ENCODE results near the gene CTNNA2.

- TF ChIP-seq CEBPB (IDR thresholded peaks at IDR 0.05; ENCODE audit: low read depth, low read length) (no peak), ZNF274 (IDR thresholded peaks at IDR 0.05; ENCODE audit: borderline replicate concordance, extremely low read depth, low read length) (no peak), RAD21 (IDR thresholded peaks at IDR 0.05 in 1 of 2, conservative IDR thresholded peaks at IDR 0.05 in 1 of 2; ENCODE audit: low read depth in 2 of 2, low read length in 2 of 2) (no peak), MAX (IDR thresholded peaks at IDR 0.05) (no peak), CTCF (IDR thresholded peaks at IDR 0.05; ENCODE audit: control extremely low read depth in 1 of 3, insufficient read depth in 1 of 3, low read depth in 1 of 3, low read length in 3 of 3) (no peak), POLR2A (IDR thresholded peaks at IDR 0.05; ENCODE audit: control extremely low read depth in 1 of 2, low read depth in 2 of 2, low read length in 2 of 2) (no peak), SRF (IDR thresholded peaks at IDR 0.05; ENCODE audit: low read depth, low read length) (no peak), EZH2 (IDR thresholded peaks at IDR 0.05; ENCODE audit: low read depth, low read length, severe bottlenecking) (no peak)
Measured at GRCh38 chr2:80407377-80407776, 894.5 kb downstream of the CTNNA2 start.

Measured in H1 (cell line).